H1 (cell line): Measurements from ENCODE around the gene TELO2.

Experiments used
- CEBPB ChIP-seq: IDR thresholded peaks from 2 replicates; pipeline ENCODE4 v1.6.1; 2012; ENCODE audit warnings: low read depth, low read length
- CTCF ChIP-seq, 3 experiments: IDR thresholded peaks; 1 replicate in 2 of 3; 2 replicates in 1 of 3; pipeline versions ENCODE4 v1.5.1 to v1.6.1; 2011; ENCODE audit warnings: low read length in 3 of 3, mild to moderate bottlenecking in 3 of 3, inconsistent platforms in 2 of 3, low read depth in 1 of 3, moderate library complexity in 1 of 3; ENCODE audit not compliant: insufficient read depth in 1 of 3; ENCODE audit errors: control extremely low read depth in 1 of 3
- EP300 ChIP-seq, 2 experiments: IDR thresholded peaks; 1 replicate in 1 of 2; 2 replicates in 1 of 2; pipeline ENCODE4 v1.6.1; 2011 to 2012; ENCODE audit warnings: low read depth in 2 of 2, low read length in 2 of 2, mild to moderate bottlenecking in 2 of 2, borderline replicate concordance in 1 of 2, inconsistent platforms in 1 of 2, moderate library complexity in 1 of 2
- GTF2F1 ChIP-seq: IDR thresholded peaks from 2 replicates; pipeline ENCODE4 v1.6.1; 2012; ENCODE audit warnings: low read depth, low read length, improper control_type of control experiment, borderline replicate concordance
- HDAC6 ChIP-seq: IDR thresholded peaks from one replicate; pipeline ENCODE4 v1.7.1; 2012; ENCODE audit warnings: low read depth, mild to moderate bottlenecking, inconsistent platforms, low read length, moderate library complexity
- PHF8 ChIP-seq: fragments of 200-600 bp; sonication (generic); conservative IDR thresholded peaks from 2 replicates; pipeline ENCODE4 v1.7.1; 2012; ENCODE audit warnings: low read depth, mild to moderate bottlenecking, inconsistent platforms, low read length, moderate library complexity
- POLR2A ChIP-seq, 2 experiments: IDR thresholded peaks; 1 replicate in 1 of 2; 2 replicates in 1 of 2; pipeline ENCODE4 v1.6.1; 2011; ENCODE audit warnings: low read depth in 2 of 2, low read length in 2 of 2, mild to moderate bottlenecking in 2 of 2; ENCODE audit errors: control extremely low read depth in 1 of 2
- POLR2AphosphoS5 ChIP-seq: IDR thresholded peaks from 2 replicates; pipeline ENCODE4 v1.6.1; 2011; ENCODE audit warnings: low read depth, low read length
- SIX5 ChIP-seq: IDR thresholded peaks from 2 replicates; pipeline ENCODE4 v1.6.1; 2011; ENCODE audit warnings: mild to moderate bottlenecking, low read depth, low read length
- SUZ12 ChIP-seq: fragments of 200-600 bp; sonication (generic); IDR thresholded peaks from 2 replicates; pipeline ENCODE4 v1.6.1; 2012; ENCODE audit warnings: mild to moderate bottlenecking, inconsistent platforms, low read length, moderate library complexity, mixed read lengths
- TBP ChIP-seq: IDR thresholded peaks from 2 replicates; pipeline ENCODE4 v1.6.1; 2011; ENCODE audit warnings: low read depth, low read length, improper control_type of control experiment
- TEAD4 ChIP-seq: IDR thresholded peaks from 2 replicates; pipeline ENCODE4 v1.6.1; 2012; ENCODE audit warnings: low read depth, low read length, inconsistent platforms, mixed read lengths
- USF2 ChIP-seq: IDR thresholded peaks from 2 replicates; pipeline ENCODE4 v1.6.1; 2011; ENCODE audit warnings: low read length, improper control_type of control experiment
- YY1 ChIP-seq: IDR thresholded peaks from 2 replicates; pipeline ENCODE4 v1.6.1; 2011; ENCODE audit warnings: low read depth, mild to moderate bottlenecking, low read length

GRCh38 chr16:1537138-1537577 lies 44.0 kb downstream of the TELO2 start:
- TF ChIP-seq POLR2A (IDR thresholded peaks at IDR 0.05; ENCODE audit: control extremely low read depth in 1 of 2, low read depth in 2 of 2, low read length in 2 of 2) (no peak), SUZ12 (no peak), YY1 (no peak), PHF8 (no peak), HDAC6 (no peak), SIX5 (no peak), POLR2AphosphoS5 (no peak), GTF2F1 (no peak), CEBPB (no peak), USF2 (no peak), EP300 (IDR thresholded peaks at IDR 0.05; ENCODE audit: borderline replicate concordance in 1 of 2, low read depth in 2 of 2, low read length in 2 of 2) (no peak), TBP (no peak), CTCF (IDR thresholded peaks at IDR 0.05; ENCODE audit: control extremely low read depth in 1 of 3, insufficient read depth in 1 of 3, low read depth in 1 of 3, low read length in 3 of 3) (no peak), TEAD4 (no peak)
